ENCODE results near the gene RNF6. TPM values are rescaled to one million over a fixed set of nuclear protein-coding genes. Genes with fewer than 3 reads are reported as not detected.

Gene RNF6
- total RNA-seq, 2 experiments from 2014 or later = 25.6 to 30.0 TPM

GRCh38 chr13:26179344-26179743 lies 42.8 kb downstream of the RNF6 start:
- Histone ChIP-seq H3K27ac (ENCODE audit: low read depth, low read length, poor library complexity, severe bottlenecking) (no peak overlapping the region), H3K79me2 (ENCODE audit: insufficient read depth, low read depth, low read length) (no peaks in the 10 kb centered on the region), H3K4me2 (ENCODE audit: low read length) (no peak overlapping the region), H3K9me3 (ENCODE audit: low read length) (no peaks in the 10 kb centered on the region; the same call in 1 of the 2 replicates), H3K9me2 (ENCODE audit: insufficient read depth, low read length) (no peaks in the 10 kb centered on the region), H3K4me3 (ENCODE audit: low read depth, low read length, poor library complexity, severe bottlenecking) (no peak overlapping the region), H4K20me1 (ENCODE audit: insufficient read depth, low read length) (no peaks in the 10 kb centered on the region), H3K36me3 (ENCODE audit: insufficient read depth, low read length) (no peaks in the 10 kb centered on the region), H2AFZ (ENCODE audit: low read length) (no peak overlapping the region), H3K4me1 (ENCODE audit: insufficient read depth, low read length, poor library complexity, severe bottlenecking) (peaks cover 9% of the 10 kb centered on the region)
- ChIA-PET CTCF (ENCODE audit: unreplicated experiment) (no interaction called here), POLR2A (no interaction called here)
- intact Hi-C loops (cut with micrococcal nuclease; ENCODE audit: unreplicated experiment) = no loop called here
- BruUV-seq (replicated peaks) = no TSS peak
- TF ChIP-seq CTCF (conservative IDR thresholded peaks at IDR 0.05; ENCODE audit: low read length) (no peak), EZH2phosphoT487 (IDR thresholded peaks at IDR 0.05; ENCODE audit: borderline replicate concordance, low read depth, low read length) (no peak)
- DNase-seq (ENCODE audit: low spot score) = no peak

- TF ChIP-seq CTCF (conservative IDR thresholded peaks at IDR 0.05; ENCODE audit: low read length) (no peak), EZH2phosphoT487 (IDR thresholded peaks at IDR 0.05; ENCODE audit: borderline replicate concordance, low read depth, low read length) (no peak)
- Histone ChIP-seq H3K9me3 (ENCODE audit: low read length) (no peaks in the 10 kb centered on the region), H3K9me2 (ENCODE audit: insufficient read depth, low read length) (no peaks in the 10 kb centered on the region), H3K4me2 (ENCODE audit: low read length) (no peak overlapping the region), H3K36me3 (ENCODE audit: insufficient read depth, low read length) (no peaks in the 10 kb centered on the region), H4K20me1 (ENCODE audit: insufficient read depth, low read length) (no peaks in the 10 kb centered on the region), H3K4me3 (ENCODE audit: low read depth, low read length, poor library complexity, severe bottlenecking) (no peak overlapping the region), H3K27ac (ENCODE audit: low read depth, low read length, poor library complexity, severe bottlenecking) (no peak overlapping the region), H3K4me1 (ENCODE audit: insufficient read depth, low read length, poor library complexity, severe bottlenecking) (no peaks in the 10 kb centered on the region), H2AFZ (ENCODE audit: low read length) (no peak overlapping the region), H3K79me2 (ENCODE audit: insufficient read depth, low read depth, low read length) (no peaks in the 10 kb centered on the region)
- no peak for DNase-seq (ENCODE audit: low spot score)
- intact Hi-C loops (cut with micrococcal nuclease; ENCODE audit: unreplicated experiment) = no loop called here
- CTCF ChIA-PET (ENCODE audit: unreplicated experiment) = no interaction called here
- POLR2A ChIA-PET = no interaction called here
- BruUV-seq (replicated peaks) = no TSS peak
Observed at GRCh38 chr13:26168835-26169234, 53.3 kb downstream of the RNF6 start.

GRCh38 chr13:26168237-26168814 lies 53.8 kb downstream of the RNF6 start:
- CTCF ChIA-PET (ENCODE audit: unreplicated experiment) = no interaction called here

More at GRCh38 chr13:26168237-26168814, 53.8 kb downstream of the RNF6 start:
- no peaks in the 10 kb centered on the region for H3K9me3 ChIP-seq (ENCODE audit: low read length)
- H3K4me1 ChIP-seq (ENCODE audit: insufficient read depth, low read length, poor library complexity, severe bottlenecking) = no peaks in the 10 kb centered on the region
- POLR2A ChIA-PET = interaction anchor here (0.5 to 0.6 kb wide), 2 partner anchors 216 to 293 kb away, joined by 3 to 5 read pairs; no protein-coding TSS in a partner anchor
- no peak overlapping the region for H3K27ac ChIP-seq (ENCODE audit: low read depth, low read length, poor library complexity, severe bottlenecking)
- no peak overlapping the region for H3K4me2 ChIP-seq (ENCODE audit: low read length)
- H4K20me1 ChIP-seq (ENCODE audit: insufficient read depth, low read length) = no peaks in the 10 kb centered on the region
- no TSS peak for BruUV-seq (replicated peaks)
- H3K4me3 ChIP-seq (ENCODE audit: low read depth, low read length, poor library complexity, severe bottlenecking) = no peak overlapping the region
- no peak for DNase-seq (ENCODE audit: low spot score)
- no peaks in the 10 kb centered on the region for H3K79me2 ChIP-seq (ENCODE audit: insufficient read depth, low read depth, low read length)
- TF ChIP-seq EZH2phosphoT487 (IDR thresholded peaks at IDR 0.05; ENCODE audit: borderline replicate concordance, low read depth, low read length) (no peak), CTCF (conservative IDR thresholded peaks at IDR 0.05; ENCODE audit: low read length) (no peak)
- H3K9me2 ChIP-seq (ENCODE audit: insufficient read depth, low read length) = no peaks in the 10 kb centered on the region
- H2AFZ ChIP-seq (ENCODE audit: low read length) = no peak overlapping the region
- H3K36me3 ChIP-seq (ENCODE audit: insufficient read depth, low read length) = no peaks in the 10 kb centered on the region
- intact Hi-C loops (cut with micrococcal nuclease; ENCODE audit: unreplicated experiment) = no loop called here

Measured in OCI-LY7 (cell line).